HepG2 (cell line): ENCODE measurements around the gene A3GALT2.

Experiments used
- CCAR2 ChIP-seq: fragments of 200-400 bp; formaldehyde crosslinking; optimal IDR thresholded peaks from 2 replicates; pipeline ENCODE3; 2018; ENCODE audit warnings: low read depth, mild to moderate bottlenecking, low read length, moderate library complexity
- PBX2 ChIP-seq: IDR thresholded peaks from 2 replicates; pipeline ENCODE4 v1.6.1; 2016; ENCODE audit warnings: control low read depth
- POLR2AphosphoS5 ChIP-seq: IDR thresholded peaks from 2 replicates; pipeline ENCODE4 v1.6.1; 2012; ENCODE audit warnings: low read depth, low read length
- RBM22 ChIP-seq: fragments of 200-400 bp; formaldehyde crosslinking; optimal IDR thresholded peaks from 2 replicates; pipeline ENCODE3; 2017; ENCODE audit warnings: mild to moderate bottlenecking, low read length, moderate library complexity
- SIX4 ChIP-seq: sonication (generic); formaldehyde crosslinking; IDR thresholded peaks from 2 replicates; pipeline ENCODE4 v1.4.0; 2020; ENCODE audit warnings: missing genetic modification reagents
- ZBTB20 ChIP-seq: sonication (generic); formaldehyde crosslinking; IDR thresholded peaks from 2 replicates; pipeline ENCODE4 v1.8.1; 2023; ENCODE audit warnings: missing genetic modification reagents, low read depth, mild to moderate bottlenecking, borderline replicate concordance
- ZFP1 ChIP-seq: IDR thresholded peaks from 2 replicates; pipeline ENCODE4 v1.6.1; 2016
- ZNF280D ChIP-seq: sonication (generic); formaldehyde crosslinking; IDR thresholded peaks from 2 replicates; pipeline ENCODE4 v1.5.1; 2020; ENCODE audit warnings: mild to moderate bottlenecking, missing genetic modification reagents
- TF ChIP-seq, protein P1 (sequence below): sonication (generic); formaldehyde crosslinking; IDR thresholded peaks from 2 replicates; pipeline ENCODE4 v1.5.0; 2020; ENCODE audit warnings: mild to moderate bottlenecking, missing genetic modification reagents, moderate library complexity

GRCh38 chr1:33288976-33289857 is 31.7 kb downstream of the A3GALT2 start:
- TF ChIP-seq SIX4 (CRISPR knock-in tag) (no peak), RBM22 (no peak), ZBTB20 (CRISPR knock-in tag) (no peak), POLR2AphosphoS5 (no peak), PBX2 (no peak), CCAR2 (no peak), ZFP1 (CRISPR knock-in tag) (no peak), ZNF280D (CRISPR knock-in tag) (no peak)
- TF ChIP-seq, protein P1, sequence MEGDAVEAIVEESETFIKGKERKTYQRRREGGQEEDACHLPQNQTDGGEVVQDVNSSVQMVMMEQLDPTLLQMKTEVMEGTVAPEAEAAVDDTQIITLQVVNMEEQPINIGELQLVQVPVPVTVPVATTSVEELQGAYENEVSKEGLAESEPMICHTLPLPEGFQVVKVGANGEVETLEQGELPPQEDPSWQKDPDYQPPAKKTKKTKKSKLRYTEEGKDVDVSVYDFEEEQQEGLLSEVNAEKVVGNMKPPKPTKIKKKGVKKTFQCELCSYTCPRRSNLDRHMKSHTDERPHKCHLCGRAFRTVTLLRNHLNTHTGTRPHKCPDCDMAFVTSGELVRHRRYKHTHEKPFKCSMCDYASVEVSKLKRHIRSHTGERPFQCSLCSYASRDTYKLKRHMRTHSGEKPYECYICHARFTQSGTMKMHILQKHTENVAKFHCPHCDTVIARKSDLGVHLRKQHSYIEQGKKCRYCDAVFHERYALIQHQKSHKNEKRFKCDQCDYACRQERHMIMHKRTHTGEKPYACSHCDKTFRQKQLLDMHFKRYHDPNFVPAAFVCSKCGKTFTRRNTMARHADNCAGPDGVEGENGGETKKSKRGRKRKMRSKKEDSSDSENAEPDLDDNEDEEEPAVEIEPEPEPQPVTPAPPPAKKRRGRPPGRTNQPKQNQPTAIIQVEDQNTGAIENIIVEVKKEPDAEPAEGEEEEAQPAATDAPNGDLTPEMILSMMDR: no peak
